Esophagus squamous epithelium (tissue), 4 donors: ENCODE results near the gene FBXO7.

Source experiments
- CTCF ChIP-seq, 6 experiments: fragments of 450-650 bp in 4 of 6; fragments of 200-600 bp in 2 of 6; sonication (generic) in 2 of 6; IDR thresholded peaks; one replicate each; pipeline ENCODE4 v1.5.1; 2016 to 2019; ENCODE audit warnings: antibody characterized with exemption in 6 of 6, mild to moderate bottlenecking in 4 of 6, moderate library complexity in 4 of 6
- POLR2A ChIP-seq, 4 donors: fragments of 450-650 bp; IDR thresholded peaks; one replicate each; pipeline ENCODE4 v1.6.1; 2017; ENCODE audit warnings: antibody characterized with exemption in 4 of 4, mild to moderate bottlenecking in 4 of 4, moderate library complexity in 3 of 4

GRCh38 chr22:32520612-32521011 is 46.0 kb downstream of the FBXO7 start:
- TF ChIP-seq CTCF (IDR thresholded peaks at IDR 0.05) (no peak), POLR2A (IDR thresholded peaks at IDR 0.05) (no peak)
